CD4-positive, alpha-beta T cell (primary cell): ENCODE results near the gene IRX6. TPM values are rescaled to one million over a fixed set of nuclear protein-coding genes. Genes with fewer than 3 reads are reported as not detected.

Experiments used
- ATAC-seq: fragments of 200-7000 bp; cut with Tn5 transposase; one replicate; pipeline ENCODE4 v1.10.0; 2022; ENCODE audit warnings: mild to moderate bottlenecking; ENCODE audit not compliant: poor library complexity
- CTCF ChIA-PET: fragments of 350-600 bp; sonication (Branson Sonifier 250); formaldehyde crosslinking; loops from one replicate; lab custom pipeline; 2021; ENCODE audit warnings: antibody characterized with exemption, inconsistent platforms; lab: Charles Lee
- POLR2A ChIA-PET: fragments of 350-600 bp; sonication (Branson Sonifier 250); formaldehyde crosslinking; loops from one replicate; lab custom pipeline; 2021; ENCODE audit warnings: antibody characterized with exemption, inconsistent platforms; lab: Charles Lee
- DNase-seq, 14 experiments: peaks; one replicate each; pipeline ENCODE4 v3.0.0-alpha.2; 2013 to 2020; ENCODE audit warnings: mixed read lengths in 2 of 14
- H3K27ac ChIP-seq, 2 donors: one replicate each; pipeline versions ENCODE4 v1.5.1 to v1.7.0; 2013; ENCODE audit warnings: low read length in 2 of 2, low read depth in 1 of 2, mild to moderate bottlenecking in 1 of 2
- H3K27me3 ChIP-seq, 2 experiments: 1 replicate in 1 of 2; 2 replicates in 1 of 2; pipeline versions ENCODE4 v1.6.1 to v1.7.0; 2013; ENCODE audit warnings: low read length in 2 of 2, control low read depth in 1 of 2, mild to moderate bottlenecking in 1 of 2, moderate library complexity in 1 of 2; ENCODE audit not compliant: insufficient read depth in 2 of 2, control insufficient read depth in 1 of 2
- H3K36me3 ChIP-seq: one replicate; pipeline ENCODE4 v1.6.1; 2013; ENCODE audit warnings: low read length, control low read depth; ENCODE audit not compliant: insufficient read depth
- H3K4me1 ChIP-seq: one replicate; pipeline ENCODE4 v1.6.1; 2013; ENCODE audit warnings: low read length, control low read depth; ENCODE audit not compliant: insufficient read depth
- H3K4me3 ChIP-seq: one replicate; pipeline ENCODE4 v1.5.1; 2013; ENCODE audit warnings: mild to moderate bottlenecking, low read length, moderate library complexity
- H3K9me3 ChIP-seq, 2 experiments: 1 replicate in 1 of 2; 2 replicates in 1 of 2; pipeline versions ENCODE4 v1.6.1 to v1.7.0; 2013; ENCODE audit warnings: low read length in 2 of 2, mild to moderate bottlenecking in 2 of 2, control low read depth in 1 of 2, moderate library complexity in 1 of 2; ENCODE audit not compliant: control insufficient read depth in 1 of 2, insufficient read depth in 1 of 2
- H3K27ac Mint-ChIP-seq: one replicate; pipeline ENCODE4 v1.8.0; 2020; ENCODE audit warnings: mixed read lengths
- H3K27me3 Mint-ChIP-seq: one replicate; pipeline ENCODE4 v1.8.0; 2021; ENCODE audit warnings: mixed read lengths
- H3K36me3 Mint-ChIP-seq: one replicate; pipeline ENCODE4 v1.8.0; 2021; ENCODE audit warnings: low read depth, mixed read lengths
- H3K4me1 Mint-ChIP-seq: one replicate; pipeline ENCODE4 v1.8.0; 2021; ENCODE audit warnings: low read depth, mixed read lengths
- H3K4me3 Mint-ChIP-seq: one replicate; pipeline ENCODE4 v1.8.0; 2020; ENCODE audit warnings: mild to moderate bottlenecking, mixed read lengths
- H3K9me3 Mint-ChIP-seq: one replicate; pipeline ENCODE4 v1.8.0; 2020; ENCODE audit warnings: mixed read lengths
- CTCF ChIP-seq: fragments of 200-600 bp; IDR thresholded peaks from one replicate; pipeline ENCODE4 v1.8.0; 2022; ENCODE audit warnings: antibody characterized with exemption, mild to moderate bottlenecking
- intact Hi-C, 2 experiments: fragments of 100-400 bp; cut with DNase I in 1 of 2; cut with micrococcal nuclease in 1 of 2; formaldehyde crosslinking; loops; one replicate each; pipeline versions ENCODE4 v1.15.1 to v1.9.0; 2023 to 2025; cut with DNase I, micrococcal nuclease
- total RNA-seq, 174 experiments: library from RNA in 2 of 174; stranded (reverse) in 2 of 174; gene quantifications; one replicate each; pipeline ENCODE4 v1.2.3 and lab custom pipeline; 2021 to 2026

IRX6 gene
- total RNA-seq, 2 experiments from 2014 or later, result not detected

- Histone ChIP-seq H3K27me3 (peaks cover 19 to 43% of the 10 kb centered on the region in 2 experiments), H3K4me3 (no peak overlapping the region), H3K9me3 (peaks cover 0 to 18% of the 10 kb centered on the region in 2 experiments), H3K4me1 (no peaks in the 10 kb centered on the region), H3K27ac (no peak overlapping the region), H3K36me3 (no peaks in the 10 kb centered on the region)
- intact Hi-C loops, result no loop called here
- Mint-ChIP-seq H3K9me3 (no peaks in the 10 kb centered on the region), H3K36me3 (no peaks in the 10 kb centered on the region), H3K4me3 (no peak overlapping the region), H3K27ac (no peak overlapping the region), H3K27me3 (peaks cover 58% of the 10 kb centered on the region), H3K4me1 (no peaks in the 10 kb centered on the region)
- POLR2A ChIA-PET, result no interaction called here
- DNase-seq, result no peak
- ATAC-seq, result no peak
- no peak for TF ChIP-seq CTCF
- CTCF ChIA-PET, result no interaction called here
Measured at GRCh38 chr16:55322327-55322726, 1.7 kb upstream of the IRX6 start.

GRCh38 chr16:55324285-55325079 is 479 bp downstream of the IRX6 start:
- no peak overlapping the region for H3K27ac Mint-ChIP-seq

DNA sequence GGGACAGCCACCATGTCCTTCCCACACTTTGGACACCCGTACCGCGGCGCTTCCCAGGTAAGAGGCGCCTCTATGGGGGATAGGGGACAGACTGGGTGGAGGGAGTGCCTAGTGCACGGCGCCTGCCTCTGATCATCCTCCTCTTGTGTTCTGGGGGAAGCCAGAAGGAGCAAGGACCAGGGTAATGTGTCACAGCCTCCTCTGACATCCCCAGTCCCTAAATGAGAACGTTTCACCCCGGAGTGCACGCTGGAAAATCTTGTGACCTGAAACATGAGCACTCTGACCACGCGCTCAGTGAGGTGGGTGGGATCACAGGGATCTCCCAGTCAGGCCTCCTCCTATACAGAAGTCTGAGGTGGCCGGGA is 1.1 kb downstream of the IRX6 start:
- Histone ChIP-seq H3K9me3 (peaks cover 0 to 31% of the 10 kb centered on the region in 2 experiments), H3K27ac (no peak overlapping the region), H3K36me3 (no peaks in the 10 kb centered on the region), H3K4me3 (no peak overlapping the region), H3K27me3 (peaks cover 41 to 56% of the 10 kb centered on the region in 2 experiments), H3K4me1 (no peaks in the 10 kb centered on the region)
- Mint-ChIP-seq H3K27me3 (peaks cover 66% of the 10 kb centered on the region), H3K36me3 (no peaks in the 10 kb centered on the region), H3K4me3 (no peak overlapping the region), H3K27ac (no peak overlapping the region), H3K4me1 (no peaks in the 10 kb centered on the region), H3K9me3 (no peaks in the 10 kb centered on the region)
- ChIA-PET POLR2A (no interaction called here), CTCF (no interaction called here)
- DNase-seq (no peak), ATAC-seq (no peak)
- no peak for TF ChIP-seq CTCF
- intact Hi-C loops, result no loop called here

More at GRCh38 chr16:55324285-55325079, 479 bp downstream of the IRX6 start:
- H3K27me3 Mint-ChIP-seq, result peaks cover 65% of the 10 kb centered on the region
- no peak for TF ChIP-seq CTCF
- no peaks in the 10 kb centered on the region for H3K4me1 Mint-ChIP-seq
- Histone ChIP-seq H3K27ac (no peak overlapping the region), H3K4me3 (no peak overlapping the region), H3K27me3 (peaks cover 35 to 57% of the 10 kb centered on the region in 2 experiments), H3K36me3 (no peaks in the 10 kb centered on the region), H3K4me1 (no peaks in the 10 kb centered on the region), H3K9me3 (peaks cover 0 to 31% of the 10 kb centered on the region in 2 experiments)
- intact Hi-C loops, result no loop called here
- no peak overlapping the region for H3K4me3 Mint-ChIP-seq
- no peaks in the 10 kb centered on the region for H3K9me3 Mint-ChIP-seq
- no peak for ATAC-seq
- no peak for DNase-seq
- H3K36me3 Mint-ChIP-seq, result no peaks in the 10 kb centered on the region
- ChIA-PET CTCF (no interaction called here), POLR2A (no interaction called here)
